K562 (cell line): ENCODE results near the gene SLC5A5.

ENCODE experiments used
- FOXK2 ChIP-seq, 2 experiments: fragments of 450-650 bp; IDR thresholded peaks in 1 of 2; conservative IDR thresholded peaks in 1 of 2; 2 replicates each; pipeline ENCODE4 v1.6.1; 2016; ENCODE audit warnings: low read depth in 2 of 2, mild to moderate bottlenecking in 1 of 2
- KAT7 ChIP-seq: sonication (generic); formaldehyde crosslinking; IDR thresholded peaks from 2 replicates; pipeline ENCODE4 v1.8.0; 2022; ENCODE audit warnings: missing genetic modification reagents, mild to moderate bottlenecking, borderline replicate concordance
- MNT ChIP-seq, 2 experiments: fragments of 450-650 bp; conservative IDR thresholded peaks; 2 replicates each; pipeline ENCODE4 v1.6.1; 2017; ENCODE audit warnings: mild to moderate bottlenecking in 2 of 2, moderate library complexity in 2 of 2
- RFX5 ChIP-seq: IDR thresholded peaks from 2 replicates; pipeline ENCODE4 v1.6.1; 2011; ENCODE audit warnings: low read depth, mild to moderate bottlenecking, improper control_type of control experiment, low read length
- SNIP1 ChIP-seq: fragments of 450-650 bp; IDR thresholded peaks from 2 replicates; pipeline ENCODE4 v1.7.1; 2017; ENCODE audit warnings: low read depth, mild to moderate bottlenecking
- ZNF212 ChIP-seq: fragments of 450-650 bp; formaldehyde crosslinking; IDR thresholded peaks from 2 replicates; pipeline ENCODE4 v1.4.0; 2020; ENCODE audit warnings: mild to moderate bottlenecking
- ZNF24 ChIP-seq: fragments of 450-650 bp; IDR thresholded peaks from 2 replicates; pipeline ENCODE4 v1.6.1; 2016
- ZNF785 ChIP-seq: fragments of 250-450 bp; sonication (Bioruptor Pico); IDR thresholded peaks from 2 replicates; pipeline ENCODE4 v1.4.0; 2020; ENCODE audit warnings: mild to moderate bottlenecking
- TF ChIP-seq, protein P1 (sequence below): sonication (generic); formaldehyde crosslinking; IDR thresholded peaks from 2 replicates; pipeline ENCODE4 v1.9.0; 2022; ENCODE audit warnings: mild to moderate bottlenecking, missing genetic modification reagents

- TF ChIP-seq, protein P1, sequence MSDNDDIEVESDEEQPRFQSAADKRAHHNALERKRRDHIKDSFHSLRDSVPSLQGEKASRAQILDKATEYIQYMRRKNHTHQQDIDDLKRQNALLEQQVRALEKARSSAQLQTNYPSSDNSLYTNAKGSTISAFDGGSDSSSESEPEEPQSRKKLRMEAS (CRISPR knock-in tag), result no peak
- TF ChIP-seq ZNF785 (CRISPR knock-in tag) (no peak), KAT7 (CRISPR knock-in tag) (no peak), FOXK2 (conservative IDR thresholded peaks at IDR 0.05 in 1 of 2, IDR thresholded peaks at IDR 0.05 in 1 of 2; ENCODE audit: low read depth in 2 of 2) (no peak), ZNF24 (no peak), ZNF212 (no peak), SNIP1 (no peak), MNT (conservative IDR thresholded peaks at IDR 0.05) (no peak), RFX5 (no peak)
Measured at GRCh38 chr19:17902701-17903100, 31.0 kb downstream of the SLC5A5 start.
